Esophagus squamous epithelium (tissue), 5 donors: ENCODE results near the gene FAM107B. TPM values are rescaled to one million over a fixed set of nuclear protein-coding genes. Genes with fewer than 3 reads are reported as not detected.

Experiments used
- DNase-seq: peaks from one replicate; lab custom pipeline; 2025; lab: John Stamatoyannopoulos, UW
- H3K27ac ChIP-seq, 4 donors: fragments of 200-600 bp; sonication (generic); one replicate each; pipeline ENCODE4 v1.5.1; 2016 to 2019; ENCODE audit warnings: mild to moderate bottlenecking in 1 of 4
- H3K27me3 ChIP-seq, 4 donors: fragments of 200-600 bp; sonication (generic); 1 replicate in 3 of 4; 2 replicates in 1 of 4; pipeline versions ENCODE4 v1.5.1 to v1.6.0; 2017 to 2021; ENCODE audit warnings: antibody characterized with exemption in 1 of 4
- H3K36me3 ChIP-seq, 3 donors: fragments of 200-600 bp; sonication (generic); one replicate each; pipeline ENCODE4 v1.5.1; 2016 to 2019
- H3K4me1 ChIP-seq, 3 donors: fragments of 200-600 bp; sonication (generic); one replicate each; pipeline ENCODE4 v1.5.1; 2017 to 2019
- H3K4me3 ChIP-seq, 4 donors: fragments of 200-600 bp; sonication (generic); 1 replicate in 3 of 4; 2 replicates in 1 of 4; pipeline ENCODE4 v1.5.1; 2016 to 2019; ENCODE audit warnings: mild to moderate bottlenecking in 2 of 4, moderate library complexity in 1 of 4
- H3K9me3 ChIP-seq, 3 donors: fragments of 200-600 bp; sonication (generic); one replicate each; pipeline ENCODE4 v1.5.1; 2016 to 2019
- POLR2A ChIP-seq, 4 donors: fragments of 450-650 bp; IDR thresholded peaks; one replicate each; pipeline ENCODE4 v1.6.1; 2017; ENCODE audit warnings: antibody characterized with exemption in 4 of 4, mild to moderate bottlenecking in 4 of 4, moderate library complexity in 3 of 4
- WGBS, 2 donors: methylation state at CpG; one replicate each; pipeline ENCODE4 v1.1.5; 2018; 5-methylcytosine and 5-hydroxymethylcytosine counted together
- intact Hi-C: fragments of 100-400 bp; cut with DNase I; formaldehyde crosslinking; loops from one replicate; pipeline ENCODE4 v1.15.0; 2022
- total RNA-seq, 4 donors: library from RNA; depleted of rRNA; stranded (reverse); fragments of >200 nt; gene quantifications; one replicate each; pipeline ENCODE4 v1.1.0, GENCODE V29; 2016
- TF ChIP-seq, protein P1 (sequence below), 6 experiments: fragments of 450-650 bp in 4 of 6; fragments of 200-600 bp in 2 of 6; sonication (generic) in 2 of 6; IDR thresholded peaks; one replicate each; pipeline ENCODE4 v1.5.1; 2016 to 2019; ENCODE audit warnings: antibody characterized with exemption in 6 of 6, mild to moderate bottlenecking in 4 of 6, moderate library complexity in 4 of 6
- donor health status: DM: yes; HTN: yes; CAD: no.

FAM107B gene
- total RNA-seq, 4 donors from 2014 or later: 6.7 to 17.0 (median 12.9) TPM

DNA sequence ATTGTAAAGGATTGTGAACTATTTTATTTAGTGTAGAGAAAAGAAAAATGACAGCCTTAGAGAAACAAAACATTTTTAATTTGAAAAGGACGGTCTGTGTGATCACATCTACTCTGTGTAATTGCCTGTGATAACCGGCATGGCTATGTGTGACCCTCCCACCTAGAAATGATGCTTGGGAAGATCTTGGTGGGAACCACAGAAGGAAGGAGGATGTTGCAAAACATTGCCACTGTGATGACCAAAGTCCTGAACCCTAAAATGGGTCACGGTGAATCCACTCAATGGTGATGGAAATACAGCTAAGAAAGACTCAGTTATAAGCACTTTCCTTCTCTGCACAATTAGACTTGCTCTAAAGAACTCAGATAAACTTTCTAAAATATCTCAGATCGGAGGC, 222.7 kb downstream of the FAM107B start:
- TF ChIP-seq POLR2A (IDR thresholded peaks at IDR 0.05): no peak
- TF ChIP-seq, protein P1, sequence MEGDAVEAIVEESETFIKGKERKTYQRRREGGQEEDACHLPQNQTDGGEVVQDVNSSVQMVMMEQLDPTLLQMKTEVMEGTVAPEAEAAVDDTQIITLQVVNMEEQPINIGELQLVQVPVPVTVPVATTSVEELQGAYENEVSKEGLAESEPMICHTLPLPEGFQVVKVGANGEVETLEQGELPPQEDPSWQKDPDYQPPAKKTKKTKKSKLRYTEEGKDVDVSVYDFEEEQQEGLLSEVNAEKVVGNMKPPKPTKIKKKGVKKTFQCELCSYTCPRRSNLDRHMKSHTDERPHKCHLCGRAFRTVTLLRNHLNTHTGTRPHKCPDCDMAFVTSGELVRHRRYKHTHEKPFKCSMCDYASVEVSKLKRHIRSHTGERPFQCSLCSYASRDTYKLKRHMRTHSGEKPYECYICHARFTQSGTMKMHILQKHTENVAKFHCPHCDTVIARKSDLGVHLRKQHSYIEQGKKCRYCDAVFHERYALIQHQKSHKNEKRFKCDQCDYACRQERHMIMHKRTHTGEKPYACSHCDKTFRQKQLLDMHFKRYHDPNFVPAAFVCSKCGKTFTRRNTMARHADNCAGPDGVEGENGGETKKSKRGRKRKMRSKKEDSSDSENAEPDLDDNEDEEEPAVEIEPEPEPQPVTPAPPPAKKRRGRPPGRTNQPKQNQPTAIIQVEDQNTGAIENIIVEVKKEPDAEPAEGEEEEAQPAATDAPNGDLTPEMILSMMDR (IDR thresholded peaks at IDR 0.05): no peak
- H3K4me3 ChIP-seq: no peak overlapping the region
- peaks cover 17 to 39% (median 18%) of the 10 kb centered on the region in 3 donors for H3K4me1 ChIP-seq
- H3K27me3 ChIP-seq: no peaks in the 10 kb centered on the region
- intact Hi-C loops: no loop called here
- no peak overlapping the region for H3K27ac ChIP-seq
- no peaks in the 10 kb centered on the region for H3K9me3 ChIP-seq
- no peak for DNase-seq
- no peaks in the 10 kb centered on the region for H3K36me3 ChIP-seq
- WGBS, 2 donors: 83 to 87% methylated on average over 4 of the region's 4 CpGs

DNA sequence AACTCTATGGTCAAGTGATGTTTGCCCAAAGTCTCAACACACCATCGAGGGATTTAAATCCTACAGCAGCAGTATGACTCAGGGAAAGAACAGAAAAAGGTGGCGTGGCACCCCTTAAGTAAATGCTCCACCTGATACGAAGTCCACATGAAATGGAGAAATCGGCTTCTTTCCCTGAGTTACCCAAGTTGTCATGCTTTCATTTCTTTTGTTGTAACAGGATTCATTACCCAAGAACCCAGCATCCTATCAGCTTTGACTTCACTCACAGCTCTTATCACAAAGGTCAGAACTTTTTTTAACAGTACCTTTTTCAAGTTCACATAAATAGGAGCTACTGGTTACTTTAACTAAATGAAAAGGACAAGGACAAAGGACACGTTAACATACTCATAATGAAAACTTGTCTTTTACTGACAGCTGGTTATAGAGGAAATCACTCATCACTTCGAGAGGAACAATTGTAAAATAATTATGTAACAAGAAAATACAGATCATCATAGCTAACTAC, 224.2 kb downstream of the FAM107B start:
- Histone ChIP-seq H3K27me3 (no peaks in the 10 kb centered on the region), H3K9me3 (no peaks in the 10 kb centered on the region), H3K27ac (no peak overlapping the region), H3K4me1 (peaks cover 12 to 32% (median 13%) of the 10 kb centered on the region in 3 donors), H3K4me3 (no peak overlapping the region), H3K36me3 (no peaks in the 10 kb centered on the region)
- intact Hi-C loops: no loop called here
- no peak for DNase-seq
- 66 to 74% methylated on average over 6 of the region's 6 CpGs for WGBS, 2 donors
- TF ChIP-seq, protein P1 (IDR thresholded peaks at IDR 0.05): no peak
- TF ChIP-seq POLR2A (IDR thresholded peaks at IDR 0.05): no peak

DNA sequence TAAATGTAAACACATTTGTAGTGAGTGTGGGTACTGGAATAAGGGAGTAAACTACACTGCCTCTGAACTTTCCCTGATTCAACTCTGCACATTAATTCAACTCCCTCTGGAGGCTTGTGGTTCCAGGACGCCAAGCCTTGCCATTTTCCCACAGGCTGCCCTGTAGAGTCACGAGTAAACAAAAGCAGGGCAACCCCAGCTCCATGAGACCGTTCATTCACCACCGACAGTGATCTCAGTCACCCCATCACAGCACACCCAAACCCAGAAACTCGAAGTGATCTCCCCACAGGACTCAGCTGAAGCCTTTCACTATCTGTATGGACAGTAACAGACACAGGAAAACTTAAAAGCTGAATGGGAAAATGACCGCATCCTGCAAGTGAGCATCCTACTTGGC, 225.2 kb downstream of the FAM107B start:
- H3K4me1 ChIP-seq: peaks cover 9 to 26% (median 9%) of the 10 kb centered on the region in 3 donors
- H3K36me3 ChIP-seq: no peaks in the 10 kb centered on the region
- DNase-seq: no peak
- no peak overlapping the region for H3K27ac ChIP-seq
- intact Hi-C loops: no loop called here
- H3K9me3 ChIP-seq: no peaks in the 10 kb centered on the region
- no peak for TF ChIP-seq POLR2A (IDR thresholded peaks at IDR 0.05)
- TF ChIP-seq, protein P1 (IDR thresholded peaks at IDR 0.05): no peak
- H3K4me3 ChIP-seq: no peak overlapping the region
- no peaks in the 10 kb centered on the region for H3K27me3 ChIP-seq
- WGBS, 2 donors: 63 to 83% methylated on average over 5 to 6 of the region's 6 CpGs

DNA sequence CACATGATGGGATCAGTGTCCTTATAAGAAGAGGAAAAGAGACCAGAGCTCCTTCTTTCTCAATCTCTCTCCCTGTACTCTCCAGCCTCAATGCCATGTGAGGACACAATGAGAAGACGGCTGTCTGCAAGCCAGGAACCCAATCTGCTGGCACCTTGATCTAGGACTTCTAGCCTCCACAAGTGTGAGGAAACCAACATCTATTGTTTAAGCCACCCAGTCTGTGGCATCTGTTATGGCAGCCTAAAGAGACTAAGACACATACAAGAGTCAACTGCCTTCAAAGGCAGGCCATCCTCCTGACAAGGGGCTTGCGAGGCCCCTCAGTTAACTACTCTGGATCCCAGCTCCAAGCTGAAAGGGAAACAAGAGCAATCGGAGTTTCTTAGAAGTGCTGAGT, 225.7 kb downstream of the FAM107B start:
- Histone ChIP-seq H3K27ac (no peak overlapping the region), H3K4me1 (peaks cover 4 to 22% (median 4%) of the 10 kb centered on the region in 3 donors), H3K27me3 (no peaks in the 10 kb centered on the region), H3K4me3 (no peak overlapping the region), H3K9me3 (no peaks in the 10 kb centered on the region), H3K36me3 (no peaks in the 10 kb centered on the region)
- no peak for DNase-seq
- intact Hi-C loops: no loop called here
- TF ChIP-seq, protein P1 (IDR thresholded peaks at IDR 0.05): no peak
- no peak for TF ChIP-seq POLR2A (IDR thresholded peaks at IDR 0.05)
- 78 to 100% methylated on average over 2 to 3 of the region's 3 CpGs for WGBS, 2 donors

DNA sequence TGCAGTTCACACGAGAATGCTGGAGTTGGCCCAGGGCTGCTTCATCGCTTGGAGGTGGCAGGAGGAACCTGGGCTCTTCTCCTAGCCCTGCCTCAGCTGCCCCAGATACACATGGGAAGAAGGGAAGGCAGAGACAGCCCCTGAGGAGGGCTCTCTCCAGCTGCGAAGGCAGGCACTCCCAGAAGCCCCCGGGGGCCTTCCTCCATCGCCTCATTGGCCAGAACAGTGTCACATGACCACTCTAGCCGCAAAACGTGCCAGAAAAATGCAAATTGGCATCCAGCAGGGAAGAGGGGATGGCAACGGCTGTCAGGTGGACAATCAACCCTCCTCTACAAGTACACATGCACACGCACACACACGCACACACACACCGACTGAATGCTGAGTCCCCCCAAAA, 226.2 kb downstream of the FAM107B start:
- Histone ChIP-seq H3K27me3 (no peaks in the 10 kb centered on the region), H3K4me3 (no peak overlapping the region), H3K36me3 (no peaks in the 10 kb centered on the region), H3K9me3 (no peaks in the 10 kb centered on the region), H3K4me1 (peaks cover 0 to 22% (median 0%) of the 10 kb centered on the region in 3 donors), H3K27ac (no peak overlapping the region)
- 83 to 86% methylated on average over 7 to 8 of the region's 11 CpGs for WGBS, 2 donors
- DNase-seq: no peak
- intact Hi-C loops: no loop called here
- TF ChIP-seq POLR2A (IDR thresholded peaks at IDR 0.05): no peak
- TF ChIP-seq, protein P1 (IDR thresholded peaks at IDR 0.05): no peak
